ENCODE data around the gene IZUMO4.

The IZUMO4 gene

GRCh38 chr19:2059422-2060201 is 37.1 kb upstream of the IZUMO4 start:
- DNase-seq (ENCODE audit: low spot score), result peak; percentile 88

GRCh38 chr19:2060884-2061494 is 35.7 kb upstream of the IZUMO4 start:
- DNase-seq (ENCODE audit: low spot score), result peak; percentile 64

- DNase-seq (ENCODE audit: low spot score), result peak; percentile 99
Measured at GRCh38 chr19:2061495-2062388, 35.0 kb upstream of the IZUMO4 start.

- DNase-seq (ENCODE audit: low spot score), result no peak
Measured at GRCh38 chr19:2062389-2062729, 34.4 kb upstream of the IZUMO4 start.

GRCh38 chr19:2062770-2063169 is 33.9 kb upstream of the IZUMO4 start:
- DNase-seq (ENCODE audit: low spot score), result no peak

GRCh38 chr19:2063824-2064223 is 32.9 kb upstream of the IZUMO4 start:
- DNase-seq (ENCODE audit: low spot score), result no peak

GRCh38 chr19:2064395-2064787 is 32.3 kb upstream of the IZUMO4 start:
- DNase-seq (ENCODE audit: low spot score), result no peak

GRCh38 chr19:2064788-2065524 is 31.8 kb upstream of the IZUMO4 start:
- DNase-seq (ENCODE audit: low spot score), result no peak

- DNase-seq (ENCODE audit: low spot score), result no peak
Measured at GRCh38 chr19:2070436-2070827, 26.3 kb upstream of the IZUMO4 start.

GRCh38 chr19:2070986-2071673 is 25.6 kb upstream of the IZUMO4 start:
- no peak for DNase-seq (ENCODE audit: low spot score)

GRCh38 chr19:2072757-2073551 is 23.8 kb upstream of the IZUMO4 start:
- no peak for DNase-seq (ENCODE audit: low spot score)

GRCh38 chr19:2076526-2076944 is 20.2 kb upstream of the IZUMO4 start:
- no peak for DNase-seq (ENCODE audit: low spot score)

- DNase-seq (ENCODE audit: low spot score), result no peak
Measured at GRCh38 chr19:2077398-2077797, 19.3 kb upstream of the IZUMO4 start.

- no peak for DNase-seq (ENCODE audit: low spot score)
Measured at GRCh38 chr19:2077833-2078619, 18.7 kb upstream of the IZUMO4 start.

- DNase-seq (ENCODE audit: low spot score), result no peak
Measured at GRCh38 chr19:2079076-2079864, 17.4 kb upstream of the IZUMO4 start.

GRCh38 chr19:2079865-2080301 is 16.8 kb upstream of the IZUMO4 start:
- DNase-seq (ENCODE audit: low spot score), result no peak

- no peak for DNase-seq (ENCODE audit: low spot score)
Measured at GRCh38 chr19:2080336-2080988, 16.3 kb upstream of the IZUMO4 start.

All from LoVo (cell line).